GM18870 (cell line): ENCODE measurements around the gene PPP2R1B.
A peak's percentile ranks its signal among the peaks of the same experiment; 100 is the strongest.

Experiments used
- ATAC-seq: cut with Tn5 transposase; IDR thresholded peaks from one replicate; pipeline ENCODE4 v1.9.1; 2021; ENCODE audit warnings: moderate library complexity; ENCODE audit not compliant: unreplicated experiment

The PPP2R1B gene

DNA sequence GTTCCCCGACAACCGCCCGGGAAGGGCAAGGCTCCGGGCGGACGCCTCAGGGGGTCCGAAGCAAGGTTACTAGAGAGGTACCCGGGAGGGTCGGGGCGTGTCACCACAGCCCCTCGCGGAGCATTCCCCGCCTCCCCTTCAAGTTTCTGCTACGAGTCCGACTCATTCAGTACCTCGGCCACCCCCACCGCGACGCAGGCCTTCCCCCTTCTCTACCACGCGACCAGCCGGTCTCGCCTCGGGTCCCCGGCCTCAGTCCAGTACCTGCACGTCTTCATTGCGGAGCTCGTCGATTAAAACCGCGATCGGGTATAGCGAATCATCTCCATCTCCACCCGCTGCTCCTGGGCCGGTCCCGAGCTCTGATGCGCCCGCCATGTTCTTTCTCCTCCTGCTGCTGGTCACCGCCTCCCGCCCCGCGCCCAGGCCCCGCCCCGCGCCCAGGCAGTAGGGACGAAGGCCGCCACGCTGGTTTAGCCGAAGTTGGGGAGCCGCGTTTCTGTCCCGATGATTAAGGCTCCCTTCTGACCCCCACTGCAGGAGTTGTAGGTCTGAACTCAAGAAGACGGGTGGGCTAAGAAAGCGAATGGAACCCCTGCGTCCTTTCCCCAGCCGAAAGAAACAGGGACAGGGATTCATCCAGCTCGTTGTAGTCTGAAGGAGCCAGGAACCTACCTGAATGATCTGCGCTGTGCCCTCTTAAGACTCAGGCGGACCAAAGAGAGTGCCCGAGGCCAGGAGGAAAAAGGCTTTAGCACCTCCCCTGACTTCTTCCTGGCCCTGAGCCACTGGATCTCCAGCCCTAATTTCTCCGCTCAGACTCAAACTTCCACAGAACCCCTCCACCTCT lies at the start of gene PPP2R1B:
PPP2R1B (minus strand) TSS at position 406 of the 850 bp plus-strand sequence; CDS start at position 378, 28 bp downstream.
- ATAC-seq = peak; percentile 67

DNA sequence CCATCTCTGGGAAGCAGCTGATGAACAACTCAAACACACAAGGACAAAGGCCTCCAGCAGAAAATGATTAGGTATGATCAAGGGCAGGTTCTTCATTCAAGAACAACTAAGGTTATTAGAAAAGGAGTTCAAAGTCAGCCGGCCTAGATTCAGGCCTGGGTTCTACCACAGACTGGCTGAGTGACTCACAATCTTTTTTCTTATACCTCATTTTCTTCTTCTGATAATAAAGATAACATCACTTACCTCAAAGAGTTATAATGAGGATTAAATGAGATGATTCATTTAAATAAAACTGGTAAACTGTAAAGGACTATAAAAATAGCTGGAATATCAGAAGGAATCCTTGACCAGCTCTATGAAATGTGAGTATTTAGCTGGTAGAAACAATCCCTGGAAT lies 49.3 kb upstream of the PPP2R1B start:
- no peak for ATAC-seq

DNA sequence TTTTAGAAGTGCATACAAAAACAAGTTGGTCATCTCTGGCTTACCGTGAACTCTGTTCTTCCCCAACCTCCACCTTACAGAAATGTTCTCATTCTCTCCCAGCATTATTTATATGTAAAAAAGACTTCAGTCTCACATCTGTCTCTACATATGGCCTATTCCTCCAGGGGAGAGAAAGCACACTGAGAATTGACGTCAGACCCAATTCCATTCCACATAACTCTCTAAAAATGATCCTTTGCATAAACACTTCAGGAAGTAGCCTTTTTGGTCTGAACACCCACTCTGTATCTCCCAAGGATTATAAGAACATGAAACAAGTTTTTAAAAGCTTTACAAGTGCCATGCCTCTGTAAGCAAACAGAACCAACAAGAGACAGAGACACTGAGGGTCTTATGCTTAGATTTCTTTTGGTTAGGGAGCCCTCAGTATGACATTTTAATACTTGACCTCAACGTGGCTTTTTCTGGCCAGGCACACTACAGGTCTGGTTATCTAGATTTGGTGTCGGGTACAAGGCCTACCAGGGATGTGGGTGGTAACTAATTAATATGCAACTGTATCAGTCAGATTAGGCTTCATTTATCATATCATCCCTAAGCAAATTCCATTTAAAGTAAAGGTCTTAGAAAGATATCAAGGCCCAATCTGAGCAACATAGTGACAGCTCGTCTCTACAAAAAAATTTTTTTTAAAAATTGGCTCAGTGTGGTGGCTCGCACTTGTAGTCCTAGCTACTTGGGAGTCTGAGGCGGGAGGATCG lies 48.5 kb upstream of the PPP2R1B start:
- no peak for ATAC-seq

DNA sequence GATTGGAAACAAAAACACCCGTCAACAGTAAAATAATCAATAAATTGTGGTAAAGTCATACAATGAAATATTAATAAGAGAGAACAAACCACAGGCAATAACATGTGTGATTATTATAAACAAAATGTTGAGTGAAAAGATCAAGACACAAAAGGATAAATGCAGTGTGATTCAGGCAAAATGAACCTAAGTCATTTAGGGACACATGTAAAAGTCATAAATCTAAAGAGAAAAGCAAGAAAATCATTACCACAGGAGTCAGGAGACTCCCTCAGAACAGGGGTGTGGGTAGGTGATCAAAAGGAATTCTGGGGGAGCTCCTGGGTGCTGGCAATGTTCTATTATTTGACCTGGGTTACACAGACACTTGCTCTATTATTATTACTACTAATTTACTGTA lies 47.9 kb upstream of the PPP2R1B start:
- no peak for ATAC-seq

DNA sequence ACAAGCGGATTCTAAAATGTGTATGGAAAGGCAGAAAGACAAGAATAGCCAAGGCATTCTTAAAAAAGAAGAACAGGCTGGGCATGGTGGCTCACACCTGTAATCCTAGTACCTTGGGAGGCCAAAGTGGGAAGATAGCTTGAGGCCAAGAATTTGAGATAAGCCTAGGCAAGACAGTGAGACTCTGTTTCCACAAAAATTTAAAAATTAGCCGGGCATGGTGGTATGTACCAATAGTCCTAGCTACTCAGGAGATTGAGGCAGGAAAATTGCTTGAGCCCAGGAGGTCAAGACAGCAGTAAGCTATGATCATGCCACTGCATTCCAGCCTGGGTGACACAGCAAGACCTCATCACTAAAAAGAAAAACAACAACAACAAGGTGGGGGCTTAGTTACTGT lies 46.0 kb upstream of the PPP2R1B start:
- no peak for ATAC-seq

DNA sequence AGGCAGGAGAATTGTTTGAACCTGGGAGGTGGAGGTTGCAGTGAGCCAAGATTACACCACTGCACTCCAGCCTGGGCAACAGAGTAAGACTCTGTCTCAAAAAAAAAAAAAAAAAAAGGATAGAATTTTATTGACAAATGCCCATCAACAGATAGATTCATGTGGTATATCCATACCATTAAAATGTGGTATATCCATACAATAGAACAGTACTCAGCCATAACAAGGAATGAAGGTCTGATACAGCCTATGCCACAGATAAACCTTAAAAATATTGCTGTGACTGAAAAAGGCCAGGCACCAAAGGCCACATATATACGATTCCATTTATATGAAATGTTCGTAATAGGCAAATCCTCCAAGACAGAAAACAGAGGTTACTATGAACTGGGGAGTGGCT lies 45.3 kb upstream of the PPP2R1B start:
- no peak for ATAC-seq

DNA sequence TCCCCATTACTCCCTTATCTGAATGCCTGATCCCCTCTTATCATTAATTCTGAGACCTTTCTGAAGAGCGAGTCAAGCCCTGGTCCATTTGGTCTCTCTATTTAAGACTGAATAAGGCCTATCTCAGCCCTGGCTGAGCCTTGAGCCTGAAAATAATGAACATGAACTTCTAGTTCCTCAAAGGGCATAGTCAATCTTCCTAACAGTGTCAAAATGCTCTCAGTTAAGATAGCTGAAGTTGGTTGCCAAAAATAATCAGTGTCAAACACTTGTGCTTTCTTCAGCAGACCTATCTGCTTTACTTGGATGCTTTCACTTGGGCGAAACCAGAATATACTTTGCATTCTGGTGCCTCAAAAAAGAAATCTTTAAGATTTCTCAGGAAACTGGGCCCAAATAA lies 42.6 kb upstream of the PPP2R1B start:
- ATAC-seq = no peak

DNA sequence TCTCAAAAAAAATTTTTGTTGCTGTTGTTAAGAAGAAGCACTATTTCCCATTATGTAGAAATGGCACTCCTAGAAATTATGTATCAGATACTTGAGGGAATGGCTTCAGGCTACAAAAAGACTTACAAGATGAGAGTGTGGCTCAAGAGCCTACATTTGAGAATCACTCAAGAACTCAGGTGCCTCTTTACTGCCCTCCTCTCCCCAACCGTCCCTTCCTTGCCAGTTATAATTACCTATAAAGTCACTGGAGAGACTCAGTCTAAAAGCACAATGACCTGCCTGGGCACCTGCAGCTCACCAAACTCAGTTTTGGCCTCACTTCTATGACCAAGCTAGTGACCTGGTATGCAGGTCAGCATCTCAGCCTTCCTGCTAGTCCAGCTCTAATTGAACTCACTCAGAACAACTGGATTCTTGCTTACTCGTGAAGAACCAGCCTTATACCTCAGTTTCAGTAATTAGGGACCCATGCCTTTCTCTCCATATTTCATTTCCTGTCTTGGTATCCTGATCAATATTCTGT lies 41.9 kb upstream of the PPP2R1B start:
- ATAC-seq = no peak

DNA sequence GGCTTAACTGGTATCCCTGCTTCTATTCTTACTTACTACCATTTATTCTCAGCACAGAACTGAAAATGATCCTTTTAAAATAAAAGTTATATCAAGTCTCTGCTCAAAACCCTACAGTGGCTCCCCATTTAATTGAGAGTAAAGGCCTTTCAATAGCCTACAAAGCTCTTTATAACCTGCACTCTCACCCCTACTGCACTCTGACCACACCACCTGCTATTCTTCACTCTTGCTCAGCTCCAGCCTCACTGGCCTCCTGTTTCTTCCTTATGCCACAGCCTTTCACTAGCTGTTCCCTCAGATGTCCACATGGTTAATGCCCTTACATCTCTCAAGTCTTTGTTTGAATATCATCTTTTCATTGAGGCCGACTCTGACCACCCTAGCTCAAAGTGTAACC lies 40.9 kb upstream of the PPP2R1B start:
- ATAC-seq = no peak

DNA sequence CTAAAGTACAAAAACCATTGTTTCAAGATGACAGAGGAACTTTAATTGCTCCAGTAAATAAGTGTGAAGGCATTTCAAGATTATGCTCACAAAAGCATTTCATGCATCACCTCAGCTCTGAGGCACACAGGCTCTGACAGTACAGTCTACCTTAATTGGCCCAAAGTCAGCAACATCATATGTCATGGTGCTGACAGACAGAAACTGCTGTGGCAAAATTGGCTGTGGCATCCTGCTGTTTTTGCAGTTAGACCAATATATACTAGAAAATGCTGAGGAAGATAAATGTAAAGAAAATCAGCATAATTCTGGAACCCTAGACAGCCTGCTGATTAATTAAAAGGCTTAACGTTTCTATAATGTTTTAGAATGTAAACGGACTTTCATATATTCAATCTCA lies 34.9 kb upstream of the PPP2R1B start:
- no peak for ATAC-seq

DNA sequence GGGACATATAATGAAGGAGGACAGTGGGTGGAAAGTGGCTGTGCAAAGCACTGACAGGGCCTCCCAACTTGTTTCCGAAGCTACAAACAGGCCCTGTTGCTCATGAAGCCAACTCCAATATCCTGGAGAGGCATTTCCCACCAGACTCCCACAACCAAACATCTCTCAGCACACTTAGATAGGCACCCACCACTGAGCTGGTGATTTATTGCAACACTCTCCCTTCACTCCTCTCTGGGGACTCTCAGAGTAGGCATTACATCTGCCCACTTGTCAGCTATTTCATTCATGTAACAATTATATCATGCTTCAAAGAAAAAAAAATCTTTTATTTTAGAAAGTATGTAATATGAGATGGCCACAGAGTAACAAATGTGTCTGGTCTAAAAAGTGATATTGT lies 32.1 kb upstream of the PPP2R1B start:
- ATAC-seq = no peak

DNA sequence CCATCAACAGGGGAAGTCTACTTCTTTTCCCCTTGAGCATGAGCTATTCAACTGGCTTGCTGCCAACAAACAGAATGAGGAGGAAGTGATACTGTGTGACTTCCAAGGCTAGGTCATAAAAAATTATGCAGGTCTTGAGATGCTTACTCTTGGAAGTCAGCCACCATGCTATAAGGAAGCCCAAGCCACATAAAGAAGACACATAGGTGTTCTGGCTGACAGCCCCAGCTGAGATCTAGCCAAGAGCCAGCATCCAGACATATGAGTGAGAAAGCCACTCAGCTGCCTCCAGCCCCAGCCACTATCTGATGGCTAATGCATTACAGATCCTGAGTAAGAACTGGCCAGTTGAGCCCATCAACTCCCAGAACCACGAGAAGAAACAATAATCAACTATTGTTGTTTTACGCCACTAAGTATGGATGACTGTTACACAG lies 31.0 kb upstream of the PPP2R1B start:
- no peak for ATAC-seq

DNA sequence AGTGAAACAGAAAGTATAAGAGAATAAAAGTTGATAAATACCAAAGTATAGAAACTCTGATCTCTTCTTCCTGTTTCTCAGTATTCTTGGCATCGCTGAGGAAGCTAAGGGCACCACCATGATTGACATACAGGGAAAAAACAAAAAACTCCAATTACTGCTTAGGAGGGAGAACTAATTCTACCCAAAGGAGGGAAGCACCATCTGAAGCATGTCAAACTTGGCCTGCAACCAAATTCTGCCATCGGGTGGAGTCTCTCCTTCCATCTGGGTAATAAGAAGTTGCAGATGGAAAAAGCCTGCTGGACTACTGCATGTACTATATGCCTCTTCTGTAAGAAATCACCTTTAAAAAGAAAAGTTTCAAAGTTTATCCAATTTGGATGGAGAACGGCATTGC lies 30.5 kb upstream of the PPP2R1B start:
- ATAC-seq = no peak

DNA sequence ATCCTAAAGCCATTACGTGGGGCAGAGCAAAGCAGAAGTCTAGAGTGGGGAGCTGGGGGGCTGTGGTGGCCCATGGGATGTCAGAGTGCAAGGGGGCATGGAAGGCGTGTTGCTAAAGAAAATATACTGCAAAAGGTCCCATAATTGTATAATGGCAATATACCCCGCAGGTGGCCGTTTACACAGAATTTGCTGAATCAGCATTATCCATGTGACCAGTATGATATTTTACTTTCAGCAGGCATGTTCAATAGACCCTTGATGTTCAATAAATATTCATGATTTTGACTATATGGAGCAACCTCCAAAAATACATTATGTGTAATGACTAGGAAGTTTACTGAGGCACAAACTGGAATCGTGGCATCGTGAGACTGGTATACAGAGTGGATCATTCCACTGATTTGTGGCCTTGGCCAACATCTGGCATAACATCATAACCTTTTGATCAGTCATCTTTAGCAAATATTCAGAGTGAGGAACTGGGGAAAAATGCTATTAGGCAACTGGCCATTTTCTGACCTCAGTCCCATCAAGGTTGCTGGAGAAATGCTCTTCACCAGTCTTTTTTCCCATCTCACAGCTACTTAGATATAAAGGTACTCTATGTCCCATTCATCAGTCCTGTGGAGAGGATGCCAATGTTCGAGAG lies 29.3 kb upstream of the PPP2R1B start:
- no peak for ATAC-seq

DNA sequence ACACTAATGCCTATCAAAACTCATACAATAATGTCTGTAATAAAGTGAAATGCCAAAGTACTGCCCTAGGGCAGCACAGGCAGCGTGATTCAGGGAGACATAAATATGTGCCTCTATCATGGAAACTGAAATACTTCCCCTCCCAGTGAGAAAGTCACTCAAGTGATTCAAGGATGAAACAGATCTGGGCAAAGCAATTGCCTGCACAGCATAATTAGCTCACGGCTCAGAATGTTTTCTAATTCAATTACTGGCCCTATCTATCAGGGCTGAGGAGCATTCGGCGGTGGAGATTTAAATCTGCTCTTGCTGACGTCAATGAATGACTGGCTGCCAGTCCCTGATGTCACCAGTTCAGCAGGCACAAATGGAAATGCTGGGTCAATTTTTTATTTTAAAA lies 27.7 kb upstream of the PPP2R1B start:
- ATAC-seq = no peak

DNA sequence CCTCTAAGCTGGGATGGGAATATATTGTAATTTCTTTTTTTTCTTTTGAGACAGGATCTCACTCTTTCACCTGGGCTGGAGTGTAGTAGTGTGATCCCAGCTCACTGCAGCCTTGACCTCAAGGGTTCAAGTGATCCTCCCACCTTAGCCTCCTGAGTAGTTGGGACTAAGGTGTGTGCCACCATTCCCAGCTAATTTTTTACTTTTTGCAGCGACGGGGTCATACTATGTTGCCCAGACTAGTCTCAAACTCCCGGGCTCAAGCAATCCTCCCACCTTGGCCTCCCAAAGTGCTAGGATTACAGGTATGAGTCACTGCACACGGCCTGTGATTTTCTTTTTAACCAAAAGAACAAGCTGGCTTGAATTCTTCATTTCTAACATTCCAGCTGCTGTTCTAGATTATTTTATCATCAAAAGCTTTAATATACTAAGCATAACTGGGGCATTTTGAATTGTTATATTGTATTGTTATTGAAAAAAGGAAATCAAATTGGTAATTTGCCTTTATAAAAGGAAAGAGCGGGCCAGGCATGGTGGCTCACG lies 26.8 kb upstream of the PPP2R1B start:
- ATAC-seq = no peak

DNA sequence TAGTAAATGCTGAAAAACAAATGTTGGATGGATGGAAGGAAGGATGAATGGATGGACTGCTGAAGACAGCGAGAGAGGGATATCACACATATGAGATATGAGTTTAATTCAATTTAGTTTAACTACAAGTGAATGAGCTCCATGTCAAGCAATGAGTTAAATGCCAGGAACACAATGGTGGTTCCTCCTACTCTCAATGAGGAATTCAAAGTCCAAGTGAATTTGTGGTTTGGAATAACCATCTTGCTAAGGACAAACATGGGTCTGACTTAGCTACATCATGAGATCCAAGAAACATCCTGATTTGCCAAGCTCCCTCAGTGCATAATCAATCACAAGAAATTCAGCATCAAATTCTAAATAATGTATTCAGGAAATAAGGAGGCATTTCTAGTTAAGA lies 26.1 kb upstream of the PPP2R1B start:
- no peak for ATAC-seq

DNA sequence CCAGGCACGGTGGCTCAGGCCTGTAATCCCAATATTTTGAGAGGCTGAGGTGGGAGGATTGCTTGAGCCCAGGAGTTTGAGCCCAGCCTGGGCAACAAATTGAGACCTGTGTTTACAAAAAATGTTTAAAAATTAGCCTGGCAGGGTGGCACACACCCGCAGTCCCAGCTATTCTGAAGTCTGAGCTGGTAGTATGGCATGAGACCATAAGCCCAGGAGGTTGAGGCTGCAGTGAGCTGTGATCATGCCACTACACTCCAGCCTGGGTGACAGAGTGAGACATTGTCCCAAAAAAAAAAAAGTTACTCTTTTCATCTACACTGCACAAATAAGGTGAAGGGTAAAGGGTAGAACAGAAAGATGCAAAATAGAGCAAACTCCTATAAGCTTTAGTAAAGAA lies 22.3 kb upstream of the PPP2R1B start:
- ATAC-seq = no peak

DNA sequence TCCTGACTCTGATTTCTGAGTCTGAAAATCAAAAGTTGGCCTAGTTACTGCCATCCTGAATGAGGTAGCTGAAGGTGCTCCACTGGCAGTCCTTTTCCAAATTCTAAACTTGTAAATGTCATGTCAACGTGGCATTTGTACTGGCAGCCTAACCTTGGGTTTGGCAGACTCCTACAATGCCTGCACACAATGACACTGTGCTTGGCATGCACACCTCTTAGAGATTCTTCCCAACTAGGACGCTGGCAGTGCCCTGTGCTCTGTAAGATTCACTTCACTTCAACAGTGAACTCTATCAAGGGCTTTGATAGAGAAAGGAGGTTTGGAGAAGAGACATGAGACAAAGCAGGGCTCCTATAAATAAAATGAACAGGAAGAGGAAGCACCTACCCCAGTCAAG lies 21.9 kb upstream of the PPP2R1B start:
- ATAC-seq = no peak

DNA sequence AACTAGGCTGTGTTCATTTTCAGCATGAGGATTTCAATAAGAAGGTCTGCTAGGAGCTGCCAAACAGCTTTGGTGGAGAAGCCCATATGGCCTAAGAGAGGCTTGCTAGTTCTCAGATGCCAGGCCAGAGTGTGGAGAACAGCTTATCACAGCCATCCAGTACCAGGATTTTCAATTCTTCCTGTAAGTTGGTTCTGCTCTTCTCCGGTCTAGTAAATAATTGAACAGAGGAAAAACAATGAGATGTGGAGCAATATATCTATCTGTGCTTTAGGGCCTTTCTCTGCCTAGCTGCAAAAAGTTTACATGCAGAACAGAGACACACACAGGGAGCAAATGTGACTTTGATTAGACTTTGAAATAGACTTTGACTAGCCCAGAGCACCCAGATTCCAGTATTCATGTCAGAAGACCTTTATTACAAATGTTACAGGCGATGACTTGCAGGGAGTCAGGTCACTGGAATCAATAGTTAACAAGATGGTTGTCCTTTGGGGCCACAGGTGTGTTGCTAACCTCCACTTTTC lies 19.8 kb upstream of the PPP2R1B start:
- ATAC-seq = no peak

DNA sequence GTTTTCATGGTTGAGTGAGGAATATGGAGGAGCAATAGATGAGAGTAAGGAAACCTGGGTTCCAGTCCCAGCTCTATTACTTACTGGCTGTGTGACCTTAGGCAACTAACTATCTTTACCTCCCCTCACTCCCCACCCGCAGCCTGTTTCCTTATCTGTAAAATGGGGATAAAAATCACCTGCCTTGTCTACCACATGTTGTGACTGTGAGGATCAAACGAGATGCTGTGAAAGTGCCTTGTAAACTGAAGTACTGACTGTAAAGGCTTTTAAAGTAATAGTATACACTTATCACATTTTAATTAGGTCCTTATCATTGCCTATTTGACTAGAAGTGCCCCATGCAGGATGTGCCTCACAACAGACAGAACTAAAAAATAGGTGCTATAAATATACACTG lies 18.9 kb upstream of the PPP2R1B start:
- no peak for ATAC-seq
